Liver (tissue), 9 donors: ENCODE measurements around the gene WDR41. TPM values are rescaled to one million over a fixed set of nuclear protein-coding genes. Genes with fewer than 3 reads are reported as not detected.

Experiments used
- DNase-seq: peaks from one replicate; pipeline ENCODE4 v3.0.0-alpha.2; 2017; ENCODE audit warnings: low spot score
- H3K27ac ChIP-seq, 2 donors: one replicate each; pipeline ENCODE4 v1.7.0; 2013; ENCODE audit warnings: inconsistent platforms in 2 of 2, low read length in 2 of 2, control low read depth in 1 of 2, low read depth in 1 of 2, mild to moderate bottlenecking in 1 of 2
- H3K27me3 ChIP-seq, 4 donors: one replicate each; pipeline versions ENCODE4 v1.6.1 to v1.7.0; 2013; ENCODE audit warnings: low read length in 3 of 4, inconsistent platforms in 1 of 4, mild to moderate bottlenecking in 1 of 4, moderate library complexity in 1 of 4; ENCODE audit not compliant: control insufficient read depth in 4 of 4, insufficient read depth in 4 of 4
- H3K36me3 ChIP-seq, 4 donors: one replicate each; pipeline versions ENCODE4 v1.6.1 to v1.7.0; 2013; ENCODE audit warnings: low read length in 3 of 4, mild to moderate bottlenecking in 3 of 4, low read depth in 1 of 4, moderate library complexity in 1 of 4; ENCODE audit not compliant: control insufficient read depth in 4 of 4, insufficient read depth in 3 of 4
- H3K4me1 ChIP-seq, 4 donors: one replicate each; pipeline versions ENCODE4 v1.6.1 to v1.7.0; 2013; ENCODE audit warnings: low read length in 3 of 4, mild to moderate bottlenecking in 3 of 4, moderate library complexity in 1 of 4; ENCODE audit not compliant: control insufficient read depth in 4 of 4, insufficient read depth in 4 of 4
- H3K4me3 ChIP-seq, 3 donors: one replicate each; pipeline versions ENCODE4 v1.6.1 to v1.7.0; 2013; ENCODE audit warnings: low read length in 3 of 3, control low read depth in 1 of 3, low read depth in 1 of 3, mild to moderate bottlenecking in 1 of 3
- H3K9ac ChIP-seq, 2 donors: one replicate each; pipeline ENCODE4 v1.7.0; 2013; ENCODE audit warnings: low read length in 2 of 2, mild to moderate bottlenecking in 2 of 2, moderate library complexity in 2 of 2, control low read depth in 1 of 2, low read depth in 1 of 2
- H3K9me3 ChIP-seq, 4 donors: one replicate each; pipeline versions ENCODE4 v1.6.1 to v1.7.0; 2013; ENCODE audit warnings: low read length in 3 of 4; ENCODE audit not compliant: control insufficient read depth in 4 of 4
- ATF3 ChIP-seq: IDR thresholded peaks from 2 replicates; pipeline ENCODE4 v1.6.1; 2016; ENCODE audit warnings: antibody characterized with exemption
- EGR1 ChIP-seq, 2 donors: IDR thresholded peaks; 2 replicates each; pipeline ENCODE4 v1.6.1; 2016 to 2018; ENCODE audit warnings: antibody characterized with exemption in 2 of 2, low read depth in 2 of 2
- FOXA2 ChIP-seq: IDR thresholded peaks from 2 replicates; pipeline ENCODE4 v1.6.1; 2016; ENCODE audit warnings: antibody characterized with exemption
- GABPA ChIP-seq, 2 donors: IDR thresholded peaks in 1 of 2; conservative IDR thresholded peaks in 1 of 2; 2 replicates each; pipeline ENCODE4 v1.6.1; 2016; ENCODE audit warnings: antibody characterized with exemption in 2 of 2, mild to moderate bottlenecking in 1 of 2, moderate library complexity in 1 of 2
- HNF4A ChIP-seq, 2 donors: conservative IDR thresholded peaks; 2 replicates each; pipeline ENCODE4 v1.6.1; 2016; ENCODE audit warnings: antibody characterized with exemption in 2 of 2, mild to moderate bottlenecking in 2 of 2
- JUND ChIP-seq, 2 donors: IDR thresholded peaks; 2 replicates each; pipeline ENCODE4 v1.6.1; 2016; ENCODE audit warnings: antibody characterized with exemption in 2 of 2
- MAX ChIP-seq: IDR thresholded peaks from 2 replicates; pipeline ENCODE4 v1.6.1; 2016; ENCODE audit warnings: antibody characterized with exemption
- RAD21 ChIP-seq, 2 donors: IDR thresholded peaks; 2 replicates each; pipeline ENCODE4 v1.6.1; 2016; ENCODE audit warnings: antibody characterized with exemption in 2 of 2, mild to moderate bottlenecking in 2 of 2
- REST ChIP-seq: IDR thresholded peaks from 2 replicates; pipeline ENCODE4 v1.6.1; 2016; ENCODE audit warnings: antibody characterized with exemption, mild to moderate bottlenecking
- RXRA ChIP-seq, 2 donors: IDR thresholded peaks; 2 replicates each; pipeline ENCODE4 v1.6.1; 2017 to 2018; ENCODE audit warnings: antibody characterized with exemption in 2 of 2, mild to moderate bottlenecking in 1 of 2
- SP1 ChIP-seq: IDR thresholded peaks from 2 replicates; pipeline ENCODE4 v1.6.1; 2018; ENCODE audit warnings: antibody characterized with exemption, mild to moderate bottlenecking
- TAF1 ChIP-seq: conservative IDR thresholded peaks from 2 replicates; pipeline ENCODE4 v1.6.1; 2016; ENCODE audit warnings: antibody characterized with exemption, mild to moderate bottlenecking
- YY1 ChIP-seq: IDR thresholded peaks from 2 replicates; pipeline ENCODE4 v1.6.1; 2016; ENCODE audit warnings: antibody characterized with exemption, mild to moderate bottlenecking
- WGBS: extraction: QIAGEN DNeasy Blood & Tissue Kit; methylation state at CpG from one replicate; pipeline ENCODE4 v1.1.7; 2013; 5-methylcytosine and 5-hydroxymethylcytosine counted together
- polyA plus RNA-seq, 2 donors: library from polyadenylated mRNA; stranded (reverse) in 1 of 2; unstranded in 1 of 2; fragments of 200-250 nt in 1 of 2; fragments of >200 nt in 1 of 2; fragmentation: Nextera tagmentation in 1 of 2; extraction: Ambion mirVana in 1 of 2; gene quantifications; one replicate each; pipeline versions ENCODE4 v1.2.1 to v1.2.3, GENCODE V29; 2013 to 2015
- total RNA-seq, 2 donors: library from RNA; depleted of rRNA; stranded (reverse); fragments of >200 nt; gene quantifications; one replicate each; pipeline ENCODE4 v1.2.3, GENCODE V29; 2014
- TF ChIP-seq, protein P1 (sequence below): fragments of 150-350 bp; IDR thresholded peaks from 2 replicates; pipeline ENCODE4 v1.5.1; 2017; ENCODE audit warnings: improper control_type of control experiment, low read depth, low read length; ENCODE audit not compliant: missing input control
- TF ChIP-seq, protein P2 (sequence below): IDR thresholded peaks from 2 replicates; pipeline ENCODE4 v1.6.1; 2016; ENCODE audit warnings: antibody characterized with exemption
- donor health status: healthy.
- donor health status: healthy.
- donor health status: healthy.
- donor health status: healthy.
- donor health status: healthy.

WDR41 gene, protein sequence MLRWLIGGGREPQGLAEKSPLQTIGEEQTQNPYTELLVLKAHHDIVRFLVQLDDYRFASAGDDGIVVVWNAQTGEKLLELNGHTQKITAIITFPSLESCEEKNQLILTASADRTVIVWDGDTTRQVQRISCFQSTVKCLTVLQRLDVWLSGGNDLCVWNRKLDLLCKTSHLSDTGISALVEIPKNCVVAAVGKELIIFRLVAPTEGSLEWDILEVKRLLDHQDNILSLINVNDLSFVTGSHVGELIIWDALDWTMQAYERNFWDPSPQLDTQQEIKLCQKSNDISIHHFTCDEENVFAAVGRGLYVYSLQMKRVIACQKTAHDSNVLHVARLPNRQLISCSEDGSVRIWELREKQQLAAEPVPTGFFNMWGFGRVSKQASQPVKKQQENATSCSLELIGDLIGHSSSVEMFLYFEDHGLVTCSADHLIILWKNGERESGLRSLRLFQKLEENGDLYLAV
- total RNA-seq (10 to 100 TPM; 19.2 to 21.2 TPM), polyA plus RNA-seq (1 to 10 TPM; 8.1 to 9.8 TPM)

DNA sequence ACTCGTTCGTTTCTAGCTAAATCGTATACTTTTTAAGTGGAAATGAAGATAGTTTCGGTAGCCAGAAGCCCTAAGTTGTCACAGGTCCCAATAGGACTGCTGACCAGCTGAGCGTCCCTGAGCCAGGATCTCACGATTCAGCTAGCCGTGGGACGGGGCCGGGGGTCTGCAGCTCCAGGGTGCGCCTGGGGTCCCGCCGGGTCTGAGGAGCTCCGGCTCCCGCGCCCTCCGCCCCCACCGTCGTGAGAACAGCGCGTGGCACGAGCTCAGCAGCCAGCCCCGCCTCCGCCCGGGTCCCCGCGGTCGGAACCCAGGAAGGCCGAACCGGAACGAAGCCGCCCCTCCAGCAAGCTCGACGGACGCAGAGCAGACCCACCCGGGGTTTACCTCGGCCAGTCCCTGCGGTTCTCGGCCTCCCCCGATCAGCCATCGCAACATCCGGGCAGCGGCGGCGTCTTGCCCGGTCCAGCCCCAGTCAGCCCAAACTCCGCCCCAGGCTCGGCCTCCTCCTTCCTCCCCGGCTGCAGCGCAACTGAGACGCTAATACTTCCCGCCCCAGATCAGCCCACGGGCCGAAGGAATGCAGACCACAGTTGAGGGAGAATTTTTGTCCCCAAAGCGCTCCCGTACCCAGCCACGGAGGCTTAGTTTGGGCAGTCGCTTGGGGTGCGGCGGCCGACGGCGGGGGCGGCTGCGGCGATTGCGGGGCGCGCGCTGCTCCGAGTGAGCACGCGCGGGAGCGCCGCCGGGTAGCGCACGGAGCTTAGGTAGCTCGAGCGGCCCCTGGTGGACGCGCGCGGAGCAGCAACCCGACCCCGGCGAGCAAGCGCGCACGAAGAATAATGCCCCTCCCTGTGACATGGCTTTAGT is at the start of gene WDR41:
Gene WDR41, minus strand, starts transcription at position 534 of the 870 bp plus-strand sequence. Its CDS starts 96 bp downstream, at position 438.
- no peaks in the 10 kb centered on the region for H3K36me3 ChIP-seq
- peak; percentile 92 for DNase-seq
- WGBS: under 1% methylated on average over 90 of the region's 90 CpGs
- H3K4me3 ChIP-seq: peak within 1 kb of the TSS; percentile 64 to 85 (median 82)
- peak within 1 kb of the TSS; percentile 93 to 98 for H3K27ac ChIP-seq
- no peaks in the 10 kb centered on the region for H3K27me3 ChIP-seq
- no peaks in the 10 kb centered on the region for H3K9me3 ChIP-seq
- H3K9ac ChIP-seq: peak within 1 kb of the TSS; percentile 75 to 97
- TF ChIP-seq FOXA2 (no peak), JUND (IDR thresholded peaks at IDR 0.05) (no peak), MAX (no peak), REST (no peak), TAF1 (peak; percentile 86), RXRA (IDR thresholded peaks at IDR 0.05) (peak; percentile 29 to 37), HNF4A (conservative IDR thresholded peaks at IDR 0.05) (peak in 1 of 2 donors; percentile 22), ATF3 (no peak), RAD21 (IDR thresholded peaks at IDR 0.05) (peak; percentile 56 to 75), GABPA (IDR thresholded peaks at IDR 0.05 in 1 of 2, conservative IDR thresholded peaks at IDR 0.05 in 1 of 2) (peak in 1 of 2 donors; percentile 51), EGR1 (IDR thresholded peaks at IDR 0.05; ENCODE audit: low read depth in 2 of 2) (peak; percentile 75 to 91), SP1 (no peak), YY1 (peak; percentile 85)
- TF ChIP-seq, protein P1, sequence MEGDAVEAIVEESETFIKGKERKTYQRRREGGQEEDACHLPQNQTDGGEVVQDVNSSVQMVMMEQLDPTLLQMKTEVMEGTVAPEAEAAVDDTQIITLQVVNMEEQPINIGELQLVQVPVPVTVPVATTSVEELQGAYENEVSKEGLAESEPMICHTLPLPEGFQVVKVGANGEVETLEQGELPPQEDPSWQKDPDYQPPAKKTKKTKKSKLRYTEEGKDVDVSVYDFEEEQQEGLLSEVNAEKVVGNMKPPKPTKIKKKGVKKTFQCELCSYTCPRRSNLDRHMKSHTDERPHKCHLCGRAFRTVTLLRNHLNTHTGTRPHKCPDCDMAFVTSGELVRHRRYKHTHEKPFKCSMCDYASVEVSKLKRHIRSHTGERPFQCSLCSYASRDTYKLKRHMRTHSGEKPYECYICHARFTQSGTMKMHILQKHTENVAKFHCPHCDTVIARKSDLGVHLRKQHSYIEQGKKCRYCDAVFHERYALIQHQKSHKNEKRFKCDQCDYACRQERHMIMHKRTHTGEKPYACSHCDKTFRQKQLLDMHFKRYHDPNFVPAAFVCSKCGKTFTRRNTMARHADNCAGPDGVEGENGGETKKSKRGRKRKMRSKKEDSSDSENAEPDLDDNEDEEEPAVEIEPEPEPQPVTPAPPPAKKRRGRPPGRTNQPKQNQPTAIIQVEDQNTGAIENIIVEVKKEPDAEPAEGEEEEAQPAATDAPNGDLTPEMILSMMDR: peak; percentile 92
- TF ChIP-seq, protein P2, sequence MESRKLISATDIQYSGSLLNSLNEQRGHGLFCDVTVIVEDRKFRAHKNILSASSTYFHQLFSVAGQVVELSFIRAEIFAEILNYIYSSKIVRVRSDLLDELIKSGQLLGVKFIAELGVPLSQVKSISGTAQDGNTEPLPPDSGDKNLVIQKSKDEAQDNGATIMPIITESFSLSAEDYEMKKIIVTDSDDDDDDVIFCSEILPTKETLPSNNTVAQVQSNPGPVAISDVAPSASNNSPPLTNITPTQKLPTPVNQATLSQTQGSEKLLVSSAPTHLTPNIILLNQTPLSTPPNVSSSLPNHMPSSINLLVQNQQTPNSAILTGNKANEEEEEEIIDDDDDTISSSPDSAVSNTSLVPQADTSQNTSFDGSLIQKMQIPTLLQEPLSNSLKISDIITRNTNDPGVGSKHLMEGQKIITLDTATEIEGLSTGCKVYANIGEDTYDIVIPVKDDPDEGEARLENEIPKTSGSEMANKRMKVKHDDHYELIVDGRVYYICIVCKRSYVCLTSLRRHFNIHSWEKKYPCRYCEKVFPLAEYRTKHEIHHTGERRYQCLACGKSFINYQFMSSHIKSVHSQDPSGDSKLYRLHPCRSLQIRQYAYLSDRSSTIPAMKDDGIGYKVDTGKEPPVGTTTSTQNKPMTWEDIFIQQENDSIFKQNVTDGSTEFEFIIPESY: no peak
- peaks cover 2 to 8% (median 3%) of the 10 kb centered on the region in 4 donors for H3K4me1 ChIP-seq
